ENCODE data around the gene SCAMP4. TPM values are rescaled to one million over a fixed set of nuclear protein-coding genes. Genes with fewer than 3 reads are reported as not detected.

Gene SCAMP4
- total RNA-seq, 2 experiments from 2014 or later = 21.3 to 49.9 TPM

GRCh38 chr19:1893791-1894190, 11.4 kb upstream of the SCAMP4 start:
- POLR2A ChIA-PET = no interaction called here
- BruUV-seq (replicated peaks) = no TSS peak
- no peak for TF ChIP-seq EZH2phosphoT487 (IDR thresholded peaks at IDR 0.05; ENCODE audit: borderline replicate concordance, low read depth, low read length)
- TF ChIP-seq CTCF (conservative IDR thresholded peaks at IDR 0.05; ENCODE audit: low read length) = no peak

GRCh38 chr19:1896508-1896907, 8.7 kb upstream of the SCAMP4 start:
- POLR2A ChIA-PET = interaction anchor here (0.6 to 2.0 kb wide), 7 partner anchors 11 to 821 kb away, joined by 3 to 6 read pairs (median 4); partner anchors contain the start of gene ABHD17A
- H3K27ac ChIP-seq (ENCODE audit: low read depth, low read length, poor library complexity, severe bottlenecking) = peak overlapping the region; percentile 77
- no peak for TF ChIP-seq CTCF (conservative IDR thresholded peaks at IDR 0.05; ENCODE audit: low read length)
- TF ChIP-seq EZH2phosphoT487 (IDR thresholded peaks at IDR 0.05; ENCODE audit: borderline replicate concordance, low read depth, low read length) = no peak
- BruUV-seq (replicated peaks) = TSS peak; percentile 78
- no peaks in the 10 kb centered on the region for H3K9me2 ChIP-seq (ENCODE audit: insufficient read depth, low read length)
- DNase-seq (ENCODE audit: low spot score) = no peak
- CTCF ChIA-PET (ENCODE audit: unreplicated experiment) = no interaction called here
- H3K4me2 ChIP-seq (ENCODE audit: low read length) = peak overlapping the region; percentile 51
- H3K79me2 ChIP-seq (ENCODE audit: insufficient read depth, low read depth, low read length) = no peaks in the 10 kb centered on the region
- peaks cover 41% of the 10 kb centered on the region for H3K4me1 ChIP-seq (ENCODE audit: insufficient read depth, low read length, poor library complexity, severe bottlenecking)
- H2AFZ ChIP-seq (ENCODE audit: low read length) = no peak overlapping the region
- no peaks in the 10 kb centered on the region for H4K20me1 ChIP-seq (ENCODE audit: insufficient read depth, low read length)
- H3K4me3 ChIP-seq (ENCODE audit: low read depth, low read length, poor library complexity, severe bottlenecking) = peak overlapping the region; percentile 33
- no peaks in the 10 kb centered on the region for H3K36me3 ChIP-seq (ENCODE audit: insufficient read depth, low read length)
- H3K9me3 ChIP-seq (ENCODE audit: low read length) = no peaks in the 10 kb centered on the region
- intact Hi-C loops (cut with micrococcal nuclease; ENCODE audit: unreplicated experiment) = loop anchor here (5.0 kb wide), 1 partner anchor 121 kb away; the partner anchor contains the start of gene BTBD2

More at GRCh38 chr19:1893791-1894190, 11.4 kb upstream of the SCAMP4 start:
- H3K4me1 ChIP-seq (ENCODE audit: insufficient read depth, low read length, poor library complexity, severe bottlenecking) = peaks cover 47% of the 10 kb centered on the region
- no peaks in the 10 kb centered on the region for H4K20me1 ChIP-seq (ENCODE audit: insufficient read depth, low read length)
- no peaks in the 10 kb centered on the region for H3K79me2 ChIP-seq (ENCODE audit: insufficient read depth, low read depth, low read length)
- no peak for DNase-seq (ENCODE audit: low spot score)
- H3K9me2 ChIP-seq (ENCODE audit: insufficient read depth, low read length) = no peaks in the 10 kb centered on the region
- H3K27ac ChIP-seq (ENCODE audit: low read depth, low read length, poor library complexity, severe bottlenecking) = no peak overlapping the region
- CTCF ChIA-PET (ENCODE audit: unreplicated experiment) = no interaction called here
- H3K4me2 ChIP-seq (ENCODE audit: low read length) = no peak overlapping the region
- no peaks in the 10 kb centered on the region for H3K9me3 ChIP-seq (ENCODE audit: low read length)
- no peaks in the 10 kb centered on the region for H3K36me3 ChIP-seq (ENCODE audit: insufficient read depth, low read length)
- intact Hi-C loops (cut with micrococcal nuclease; ENCODE audit: unreplicated experiment) = no loop called here
- no peak overlapping the region for H2AFZ ChIP-seq (ENCODE audit: low read length)
- H3K4me3 ChIP-seq (ENCODE audit: low read depth, low read length, poor library complexity, severe bottlenecking) = no peak overlapping the region

GRCh38 chr19:1901940-1902404, 3.2 kb upstream of the SCAMP4 start:
- intact Hi-C loops (cut with micrococcal nuclease; ENCODE audit: unreplicated experiment) = loop anchor here (10.0 kb wide), 1 partner anchor 183 kb away; no protein-coding TSS in a partner anchor
- ChIA-PET CTCF (ENCODE audit: unreplicated experiment) (no interaction called here), POLR2A (interaction anchor here (0.6 kb wide), 1 partner anchor 29 kb away, joined by 3 read pairs; no protein-coding TSS in a partner anchor)
- H3K27ac ChIP-seq (ENCODE audit: low read depth, low read length, poor library complexity, severe bottlenecking) = no peak overlapping the region
- peaks cover 12% of the 10 kb centered on the region for H3K79me2 ChIP-seq (ENCODE audit: insufficient read depth, low read depth, low read length)
- H4K20me1 ChIP-seq (ENCODE audit: insufficient read depth, low read length) = peaks cover 5% of the 10 kb centered on the region; the same call in 1 of the 2 replicates
- H3K4me1 ChIP-seq (ENCODE audit: insufficient read depth, low read length, poor library complexity, severe bottlenecking) = peaks cover 47% of the 10 kb centered on the region
- no peak for DNase-seq (ENCODE audit: low spot score)
- H3K4me3 ChIP-seq (ENCODE audit: low read depth, low read length, poor library complexity, severe bottlenecking) = no peak overlapping the region
- BruUV-seq (replicated peaks) = no TSS peak
- H2AFZ ChIP-seq (ENCODE audit: low read length) = no peak overlapping the region
- H3K9me3 ChIP-seq (ENCODE audit: low read length) = no peaks in the 10 kb centered on the region
- peaks cover 4% of the 10 kb centered on the region; the same call in 1 of the 2 replicates for H3K36me3 ChIP-seq (ENCODE audit: insufficient read depth, low read length)
- H3K9me2 ChIP-seq (ENCODE audit: insufficient read depth, low read length) = no peaks in the 10 kb centered on the region
- H3K4me2 ChIP-seq (ENCODE audit: low read length) = no peak overlapping the region
- TF ChIP-seq EZH2phosphoT487 (IDR thresholded peaks at IDR 0.05; ENCODE audit: borderline replicate concordance, low read depth, low read length) = no peak
- TF ChIP-seq CTCF (conservative IDR thresholded peaks at IDR 0.05; ENCODE audit: low read length) = no peak

Data from OCI-LY7 (cell line).